Gastroesophageal sphincter (tissue), 4 donors: ENCODE measurements around the gene CACNA2D3. TPM values are rescaled to one million over a fixed set of nuclear protein-coding genes. Genes with fewer than 3 reads are reported as not detected.

Experiments
- ATAC-seq: fragments of 150-250 bp; one replicate; pipeline ENCODE4 v1.9.1; 2016; ENCODE audit warnings: mild to moderate bottlenecking, moderate library complexity
- H3K27ac ChIP-seq, 4 donors: fragments of 200-600 bp; sonication (generic) in 3 of 4; 1 replicate in 3 of 4; 2 replicates in 1 of 4; pipeline ENCODE4 v1.5.1; 2016 to 2019
- H3K27me3 ChIP-seq: fragments of 200-600 bp; sonication (generic); one replicate; pipeline ENCODE4 v1.5.1; 2019
- H3K36me3 ChIP-seq, 2 donors: fragments of 200-600 bp; sonication (generic); one replicate each; pipeline ENCODE4 v1.5.1; 2019; ENCODE audit warnings: control low read depth in 1 of 2
- H3K4me1 ChIP-seq, 3 donors: fragments of 200-600 bp; sonication (generic); 1 replicate in 2 of 3; 2 replicates in 1 of 3; pipeline ENCODE4 v1.5.1; 2016 to 2019; ENCODE audit warnings: control low read depth in 2 of 3
- H3K4me3 ChIP-seq, 2 donors: fragments of 200-600 bp; sonication (generic); one replicate each; pipeline ENCODE4 v1.5.1; 2019; ENCODE audit warnings: mild to moderate bottlenecking in 1 of 2, moderate library complexity in 1 of 2
- H3K9me3 ChIP-seq, 3 donors: fragments of 200-600 bp; sonication (generic); one replicate each; pipeline ENCODE4 v1.5.1; 2017 to 2019; ENCODE audit warnings: control low read depth in 2 of 3
- CTCF ChIP-seq, 4 experiments: fragments of 200-600 bp in 2 of 4; fragments of 450-650 bp in 2 of 4; sonication (generic) in 1 of 4; IDR thresholded peaks; one replicate each; pipeline ENCODE4 v1.5.1; 2017 to 2019; ENCODE audit warnings: antibody characterized with exemption in 4 of 4, mild to moderate bottlenecking in 2 of 4, moderate library complexity in 2 of 4
- EP300 ChIP-seq: sonication (generic); formaldehyde crosslinking; IDR thresholded peaks from one replicate; pipeline ENCODE4 v1.6.1; 2017; ENCODE audit warnings: antibody characterized with exemption, mild to moderate bottlenecking
- POLR2A ChIP-seq, 2 donors: fragments of 450-650 bp; IDR thresholded peaks; one replicate each; pipeline ENCODE4 v1.6.1; 2017; ENCODE audit warnings: antibody characterized with exemption in 2 of 2, mild to moderate bottlenecking in 2 of 2, moderate library complexity in 1 of 2
- POLR2AphosphoS5 ChIP-seq: sonication (generic); formaldehyde crosslinking; IDR thresholded peaks from one replicate; pipeline ENCODE4 v1.6.1; 2017; ENCODE audit warnings: antibody characterized with exemption
- WGBS, 2 donors: methylation state at CpG; one replicate each; pipeline ENCODE4 v1.1.5; 2018; ENCODE audit warnings: low coverage in 1 of 2; 5-methylcytosine and 5-hydroxymethylcytosine counted together
- total RNA-seq, 4 donors: library from RNA; depleted of rRNA; stranded (reverse); fragments of >200 nt; gene quantifications; one replicate each; pipeline ENCODE4 v1.1.0, GENCODE V29; 2016

CACNA2D3 gene
- total RNA-seq, 4 donors from 2014 or later = 0.94 to 6.5 (median 3.5) TPM

- H3K9me3 ChIP-seq = no peaks in the 10 kb centered on the region
- no peaks in the 10 kb centered on the region for H3K27me3 ChIP-seq
- no peaks in the 10 kb centered on the region for H3K4me1 ChIP-seq
- no peak for TF ChIP-seq POLR2A (IDR thresholded peaks at IDR 0.05)
- TF ChIP-seq EP300 = no peak
- no peak for TF ChIP-seq POLR2AphosphoS5
- TF ChIP-seq CTCF (IDR thresholded peaks at IDR 0.05) = no peak
- ATAC-seq = no peak
- no peak overlapping the region for H3K4me3 ChIP-seq
- no peak overlapping the region for H3K27ac ChIP-seq
- WGBS, 2 donors = 27 to 36% methylated on average over 3 of the region's 3 CpGs
- no peaks in the 10 kb centered on the region for H3K36me3 ChIP-seq
These were observed 53.8 kb downstream of the CACNA2D3 start for GRCh38 chr3:54176106-54176505.

GRCh38 chr3:54177816-54178215, 55.5 kb downstream of the CACNA2D3 start:
- H3K27me3 ChIP-seq = no peaks in the 10 kb centered on the region
- no peaks in the 10 kb centered on the region for H3K36me3 ChIP-seq
- H3K4me3 ChIP-seq = no peak overlapping the region
- no peak overlapping the region for H3K27ac ChIP-seq
- TF ChIP-seq EP300 (no peak), POLR2AphosphoS5 (no peak), POLR2A (IDR thresholded peaks at IDR 0.05) (no peak), CTCF (IDR thresholded peaks at IDR 0.05) (no peak)
- H3K4me1 ChIP-seq = no peaks in the 10 kb centered on the region
- ATAC-seq = no peak
- WGBS, 2 donors = 72 to 94% methylated on average over 2 to 3 of the region's 3 CpGs
- H3K9me3 ChIP-seq = no peaks in the 10 kb centered on the region

GRCh38 chr3:54178376-54178775, 56.0 kb downstream of the CACNA2D3 start:
- no peak overlapping the region for H3K4me3 ChIP-seq
- no peak overlapping the region for H3K27ac ChIP-seq
- no peak for ATAC-seq
- no peaks in the 10 kb centered on the region for H3K4me1 ChIP-seq
- 82 to 92% methylated on average over 5 of the region's 5 CpGs for WGBS, 2 donors
- no peaks in the 10 kb centered on the region for H3K36me3 ChIP-seq
- TF ChIP-seq CTCF (IDR thresholded peaks at IDR 0.05) = no peak
- no peaks in the 10 kb centered on the region for H3K9me3 ChIP-seq
- no peaks in the 10 kb centered on the region for H3K27me3 ChIP-seq

GRCh38 chr3:54180921-54181320, 58.6 kb downstream of the CACNA2D3 start:
- Histone ChIP-seq H3K4me3 (no peak overlapping the region), H3K27me3 (no peaks in the 10 kb centered on the region), H3K4me1 (no peaks in the 10 kb centered on the region), H3K27ac (no peak overlapping the region), H3K9me3 (no peaks in the 10 kb centered on the region), H3K36me3 (no peaks in the 10 kb centered on the region)
- ATAC-seq = no peak
- no peak for TF ChIP-seq POLR2A (IDR thresholded peaks at IDR 0.05)
- TF ChIP-seq POLR2AphosphoS5 = no peak
- no peak for TF ChIP-seq CTCF (IDR thresholded peaks at IDR 0.05)
- no peak for TF ChIP-seq EP300

- Histone ChIP-seq H3K9me3 (no peaks in the 10 kb centered on the region), H3K27me3 (no peaks in the 10 kb centered on the region), H3K27ac (no peak overlapping the region), H3K4me1 (no peaks in the 10 kb centered on the region), H3K4me3 (no peak overlapping the region), H3K36me3 (no peaks in the 10 kb centered on the region)
- no peak for ATAC-seq
- 57 to 58% methylated on average over 2 to 4 of the region's 4 CpGs for WGBS, 2 donors
- TF ChIP-seq CTCF (IDR thresholded peaks at IDR 0.05) (no peak), POLR2AphosphoS5 (no peak), EP300 (no peak), POLR2A (IDR thresholded peaks at IDR 0.05) (no peak)
These were observed 59.9 kb downstream of the CACNA2D3 start for GRCh38 chr3:54182242-54182641.
